Stimulated activated CD4-positive, alpha-beta T cell treated with anti-CD3 and anti-CD28 coated beads, Interleukin-4, amount 100 ng/mL, for 4 hours (primary cell): ENCODE data around the gene EYS.
"Not testable (repeated sequence)": the region's sequence is repeated elsewhere in the genome, so short reads cannot be mapped to it uniquely, and the experiment has no call there.

Source experiments
- DNase-seq, 2 experiments: peaks; one replicate each; pipeline ENCODE4 v3.0.0-alpha.2; 2020

The EYS gene

GRCh38 chr6:65071480-65071879 is 635.5 kb downstream of the EYS start:
- DNase-seq = no peak

GRCh38 chr6:65064844-65065243 is 642.2 kb downstream of the EYS start:
- no peak for DNase-seq

GRCh38 chr6:65059568-65059967 is 647.5 kb downstream of the EYS start:
- DNase-seq = no peak

- no peak for DNase-seq
Measured at GRCh38 chr6:65055545-65055944, 651.5 kb downstream of the EYS start.

GRCh38 chr6:65052626-65053025 is 654.4 kb downstream of the EYS start:
- no peak for DNase-seq

- no peak for DNase-seq
Measured at GRCh38 chr6:65045801-65046200, 661.2 kb downstream of the EYS start.

- no peak for DNase-seq
Measured at GRCh38 chr6:65014006-65014405, 693.0 kb downstream of the EYS start.

GRCh38 chr6:65006788-65007187 is 700.2 kb downstream of the EYS start:
- no peak for DNase-seq

GRCh38 chr6:65004283-65004682 is 702.7 kb downstream of the EYS start:
- DNase-seq = no peak

- DNase-seq = not testable (repeated sequence)
Measured at GRCh38 chr6:65002882-65003281, 704.1 kb downstream of the EYS start.

GRCh38 chr6:65000815-65001214 is 706.2 kb downstream of the EYS start:
- DNase-seq = no peak

GRCh38 chr6:64998204-64998603 is 708.8 kb downstream of the EYS start:
- no peak for DNase-seq

- no peak for DNase-seq
Measured at GRCh38 chr6:64996301-64996700, 710.7 kb downstream of the EYS start.

GRCh38 chr6:64990652-64991304 is 716.2 kb downstream of the EYS start:
- no peak for DNase-seq

GRCh38 chr6:64988148-64988547 is 718.9 kb downstream of the EYS start:
- DNase-seq = no peak

- no peak for DNase-seq
Measured at GRCh38 chr6:64987066-64987465, 720.0 kb downstream of the EYS start.

- no peak for DNase-seq
Measured at GRCh38 chr6:64985726-64986125, 721.3 kb downstream of the EYS start.

GRCh38 chr6:64984948-64985347 is 722.1 kb downstream of the EYS start:
- no peak for DNase-seq

- DNase-seq = no peak
Measured at GRCh38 chr6:64983089-64983488, 723.9 kb downstream of the EYS start.

GRCh38 chr6:64973142-64973541 is 733.9 kb downstream of the EYS start:
- DNase-seq = no peak

GRCh38 chr6:64969139-64969538 is 737.9 kb downstream of the EYS start:
- no peak for DNase-seq

GRCh38 chr6:64955435-64955848 is 751.6 kb downstream of the EYS start:
- no peak for DNase-seq

GRCh38 chr6:64949257-64949656 is 757.8 kb downstream of the EYS start:
- DNase-seq = no peak

- DNase-seq = no peak
Measured at GRCh38 chr6:64948261-64948660, 758.8 kb downstream of the EYS start.

GRCh38 chr6:64945450-64945849 is 761.6 kb downstream of the EYS start:
- no peak for DNase-seq

- no peak for DNase-seq
Measured at GRCh38 chr6:64932486-64932885, 774.5 kb downstream of the EYS start.
